Measurements from ENCODE around the gene DBP. TPM values are rescaled to one million over a fixed set of nuclear protein-coding genes. Genes with fewer than 3 reads are reported as not detected.

DBP gene
- total and polyA plus RNA-seq, 2 of the 13 experiments (the other 11 are each of a cell fraction or from before 2014, with no cell fraction given): 1.7 to 5.8 TPM

DNA sequence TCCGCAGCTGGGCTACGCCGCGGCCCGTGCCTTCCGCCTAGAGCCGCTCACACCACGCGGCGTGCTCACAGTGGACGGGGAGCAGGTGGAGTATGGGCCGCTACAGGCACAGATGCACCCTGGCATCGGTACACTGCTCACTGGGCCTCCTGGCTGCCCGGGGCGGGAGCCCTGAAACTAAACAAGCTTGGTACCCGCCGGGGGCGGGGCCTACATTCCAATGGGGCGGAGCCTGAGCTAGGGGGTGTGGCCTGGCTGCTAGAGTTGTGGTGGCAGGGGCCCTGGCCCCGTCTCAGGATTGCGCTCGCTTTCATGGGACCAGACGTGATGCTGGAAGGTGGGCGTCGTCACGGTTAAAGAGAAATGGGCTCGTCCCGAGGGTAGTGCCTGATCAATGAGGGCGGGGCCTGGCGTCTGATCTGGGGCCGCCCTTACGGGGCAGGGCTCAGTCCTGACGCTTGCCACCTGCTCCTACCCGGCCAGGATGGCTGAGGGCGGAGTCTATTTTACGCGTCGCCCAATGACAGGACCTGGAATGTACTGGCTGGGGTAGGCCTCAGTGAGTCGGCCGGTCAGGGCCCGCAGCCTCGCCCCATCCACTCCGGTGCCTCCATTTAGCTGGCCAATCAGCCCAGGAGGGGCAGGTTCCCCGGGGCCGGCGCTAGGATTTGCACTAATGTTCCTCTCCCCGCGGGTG lies 7.4 kb downstream of the DBP start (continued):
- no peak for TF ChIP-seq ZNF761 (CRISPR knock-in tag; conservative IDR thresholded peaks at IDR 0.05)
- TF ChIP-seq HNRNPL (IDR thresholded peaks at IDR 0.05; ENCODE audit: low read depth, low read length): 0 out of 2 replicates have a peak, but pooled peaks have one; percentile 49
- TF ChIP-seq ZC3H13 (CRISPR knock-in tag; IDR thresholded peaks at IDR 0.05): peak; percentile 48; the same call in 1 of the 2 replicates

DNA sequence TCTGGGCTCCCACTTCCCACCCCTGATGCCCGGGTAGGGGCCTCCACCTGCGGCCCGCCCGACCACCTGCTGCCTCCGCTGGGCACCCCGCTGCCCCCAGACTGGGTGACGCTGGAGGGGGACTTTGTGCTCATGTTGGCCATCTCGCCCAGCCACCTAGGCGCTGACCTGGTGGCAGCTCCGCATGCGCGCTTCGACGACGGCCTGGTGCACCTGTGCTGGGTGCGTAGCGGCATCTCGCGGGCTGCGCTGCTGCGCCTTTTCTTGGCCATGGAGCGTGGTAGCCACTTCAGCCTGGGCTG lies 7.9 kb downstream of the DBP start:
- Histone ChIP-seq H3K4me3 (replicated peaks in 1 of 3; ENCODE audit: insufficient read depth in 1 of 3, low read depth in 2 of 3, low read length in 3 of 3) (no peak overlapping the region), H3K27ac (ENCODE audit: extremely low read length, insufficient read depth, low read length) (no peak overlapping the region), H4K20me1 (ENCODE audit: insufficient read depth, low read length) (no peaks in the 10 kb centered on the region), H3K4me1 (ENCODE audit: insufficient read depth, low read length) (peaks cover 63% of the 10 kb centered on the region), H3K9me3 (ENCODE audit: low read length) (no peaks in the 10 kb centered on the region), H3K79me2 (ENCODE audit: insufficient read depth, low read length) (no peaks in the 10 kb centered on the region), H3K27me3 (ENCODE audit: control insufficient read depth in 1 of 2, insufficient read depth in 2 of 2, low read length in 2 of 2) (no peaks in the 10 kb centered on the region), H3K36me3 (replicated peaks in 1 of 2; ENCODE audit: control insufficient read depth in 1 of 2, insufficient read depth in 2 of 2, low read length in 2 of 2) (no peaks in the 10 kb centered on the region), H3K4me2 (ENCODE audit: low read depth, low read length) (no peak overlapping the region), H3K9ac (ENCODE audit: insufficient read depth, low read depth, low read length) (no peak overlapping the region), H2AFZ (ENCODE audit: low read length) (no peak overlapping the region)
- ATAC-seq (no peak), DNase-seq (ENCODE audit: low spot score) (no peak), FAIRE-seq (no peak)
- in situ Hi-C loops (cut with HindIII; ENCODE audit: extremely low pct_ligation_motif_present, low pct_unique_long_range_greater_than_20kb) (no loop called here), intact Hi-C loops (cut with micrococcal nuclease; ENCODE audit: unreplicated experiment) (no loop called here)
- ChIA-PET CTCF (ENCODE audit: low intra/inter-chr PET ratio, low total read pairs) (no interaction called here), POLR2A (no interaction called here)
- WGBS (ENCODE audit: low lambda C conversion rate): 94% methylated on average over 18 of the region's 22 CpGs
- no TSS peak for BruUV-seq (replicated peaks)
- TF ChIP-seq HNRNPK (IDR thresholded peaks at IDR 0.05; ENCODE audit: low read depth, low read length, poor library complexity, severe bottlenecking) (peak; percentile 22), TCF7L2 (IDR thresholded peaks at IDR 0.05; ENCODE audit: low read depth, low read length) (no peak)

Data from HepG2 (cell line).